Activated naive CD4-positive, alpha-beta T cell (primary cell): ENCODE measurements around the gene SSB.
"Not testable (repeated sequence)": the region's sequence is repeated elsewhere in the genome, so short reads cannot be mapped to it uniquely, and the experiment has no call there.

Experiments
- DNase-seq, 4 experiments: peaks; one replicate each; lab custom pipeline; 2025; lab: John Stamatoyannopoulos, UW

Gene SSB

GRCh38 chr2:169798718-169799592 lies at the start of gene SSB:
Gene SSB, plus strand, starts transcription at chr2:169798871. Its CDS starts 2,090 bp downstream, at chr2:169800961.
- DNase-seq: peak; percentile 78 to 87 (median 80)

- DNase-seq: no peak
Observed at GRCh38 chr2:169752752-169753151, 45.9 kb upstream of the SSB start.

GRCh38 chr2:169755083-169755870 lies 43.4 kb upstream of the SSB start:
- no peak for DNase-seq

GRCh38 chr2:169756342-169756741 lies 42.3 kb upstream of the SSB start:
- no peak for DNase-seq

GRCh38 chr2:169757356-169757755 lies 41.3 kb upstream of the SSB start:
- DNase-seq: no peak

- no peak for DNase-seq
Observed at GRCh38 chr2:169757778-169758177, 40.9 kb upstream of the SSB start.

GRCh38 chr2:169759987-169760386 lies 38.7 kb upstream of the SSB start:
- no peak for DNase-seq

- not testable (repeated sequence) for DNase-seq
Observed at GRCh38 chr2:169760798-169761197, 37.9 kb upstream of the SSB start.

GRCh38 chr2:169761251-169761969 lies 37.3 kb upstream of the SSB start:
- no peak for DNase-seq

GRCh38 chr2:169761970-169762292 lies 36.7 kb upstream of the SSB start:
- no peak for DNase-seq

GRCh38 chr2:169765523-169765922 lies 33.1 kb upstream of the SSB start:
- no peak for DNase-seq

- DNase-seq: peak in 2 of 4 experiments; percentile 19 to 22
Observed at GRCh38 chr2:169767243-169767888, 31.3 kb upstream of the SSB start.

GRCh38 chr2:169768262-169768995 lies 30.2 kb upstream of the SSB start:
- DNase-seq: peak in 2 of 4 experiments; percentile 6 to 19

- no peak for DNase-seq
Observed at GRCh38 chr2:169771021-169771420, 27.6 kb upstream of the SSB start.

- no peak for DNase-seq
Observed at GRCh38 chr2:169771612-169772011, 27.1 kb upstream of the SSB start.

GRCh38 chr2:169772651-169773050 lies 26.0 kb upstream of the SSB start:
- DNase-seq: no peak

- no peak for DNase-seq
Observed at GRCh38 chr2:169775354-169775753, 23.3 kb upstream of the SSB start.

GRCh38 chr2:169775765-169776164 lies 22.9 kb upstream of the SSB start:
- DNase-seq: no peak

- DNase-seq: no peak
Observed at GRCh38 chr2:169776252-169776761, 22.4 kb upstream of the SSB start.

GRCh38 chr2:169778446-169778845 lies 20.2 kb upstream of the SSB start:
- DNase-seq: no peak
